ENCODE data around the gene METAP1D. TPM values are rescaled to one million over a fixed set of nuclear protein-coding genes. Genes with fewer than 3 reads are reported as not detected.

The METAP1D gene
- polyA plus RNA-seq, 1 donor: 11.4 TPM

- Histone ChIP-seq H3K4me1 (ENCODE audit: control insufficient read depth, insufficient read depth, low read length) (no peaks in the 10 kb centered on the region), H3K36me3 (ENCODE audit: control insufficient read depth, insufficient read depth, low read length) (no peaks in the 10 kb centered on the region), H3K9me3 (ENCODE audit: control insufficient read depth, low read depth, low read length) (peaks cover 3% of the 10 kb centered on the region), H3K4me3 (ENCODE audit: low read length) (no peak overlapping the region), H3K27me3 (ENCODE audit: control insufficient read depth, insufficient read depth, low read length) (peaks cover 34% of the 10 kb centered on the region), H3K27ac (ENCODE audit: low read length) (no peak overlapping the region)
- no peak for DNase-seq
- 33% methylated on average over 1 of the region's 3 CpGs for WGBS (ENCODE audit: insufficient coverage, low lambda C conversion rate)
Observed at GRCh38 chr2:172114579-172114978, 114.8 kb downstream of the METAP1D start.

GRCh38 chr2:172116107-172116506 lies 116.4 kb downstream of the METAP1D start:
- H3K4me3 ChIP-seq (ENCODE audit: low read length): no peak overlapping the region
- H3K9me3 ChIP-seq (ENCODE audit: control insufficient read depth, low read depth, low read length): no peaks in the 10 kb centered on the region
- H3K27ac ChIP-seq (ENCODE audit: low read length): no peak overlapping the region
- no peaks in the 10 kb centered on the region for H3K4me1 ChIP-seq (ENCODE audit: control insufficient read depth, insufficient read depth, low read length)
- no CpG with 5 or more reads among the region's 5 CpGs for WGBS (ENCODE audit: insufficient coverage, low lambda C conversion rate)
- no peaks in the 10 kb centered on the region for H3K36me3 ChIP-seq (ENCODE audit: control insufficient read depth, insufficient read depth, low read length)
- peaks cover 29% of the 10 kb centered on the region for H3K27me3 ChIP-seq (ENCODE audit: control insufficient read depth, insufficient read depth, low read length)
- no peak for DNase-seq

GRCh38 chr2:172119089-172119488 lies 119.3 kb downstream of the METAP1D start:
- Histone ChIP-seq H3K27ac (ENCODE audit: low read length) (no peak overlapping the region), H3K27me3 (ENCODE audit: control insufficient read depth, insufficient read depth, low read length) (peaks cover 15% of the 10 kb centered on the region)
- no peak for DNase-seq

GRCh38 chr2:172120118-172120517 lies 120.4 kb downstream of the METAP1D start:
- Histone ChIP-seq H3K4me1 (ENCODE audit: control insufficient read depth, insufficient read depth, low read length) (no peaks in the 10 kb centered on the region), H3K27me3 (ENCODE audit: control insufficient read depth, insufficient read depth, low read length) (peaks cover 10% of the 10 kb centered on the region), H3K9me3 (ENCODE audit: control insufficient read depth, low read depth, low read length) (no peaks in the 10 kb centered on the region), H3K36me3 (ENCODE audit: control insufficient read depth, insufficient read depth, low read length) (no peaks in the 10 kb centered on the region), H3K27ac (ENCODE audit: low read length) (no peak overlapping the region), H3K4me3 (ENCODE audit: low read length) (no peak overlapping the region)
- 17% methylated on average over 1 of the region's 2 CpGs for WGBS (ENCODE audit: insufficient coverage, low lambda C conversion rate)
- DNase-seq: no peak

More at GRCh38 chr2:172119089-172119488, 119.3 kb downstream of the METAP1D start:
- no peak overlapping the region for H3K4me3 ChIP-seq (ENCODE audit: low read length)
- H3K36me3 ChIP-seq (ENCODE audit: control insufficient read depth, insufficient read depth, low read length): no peaks in the 10 kb centered on the region
- no peaks in the 10 kb centered on the region for H3K9me3 ChIP-seq (ENCODE audit: control insufficient read depth, low read depth, low read length)
- no peaks in the 10 kb centered on the region for H3K4me1 ChIP-seq (ENCODE audit: control insufficient read depth, insufficient read depth, low read length)

GRCh38 chr2:172128484-172128883 lies 128.7 kb downstream of the METAP1D start:
- DNase-seq: no peak

GRCh38 chr2:172129404-172129803 lies 129.7 kb downstream of the METAP1D start:
- Histone ChIP-seq H3K36me3 (ENCODE audit: control insufficient read depth, insufficient read depth, low read length) (no peaks in the 10 kb centered on the region), H3K4me1 (ENCODE audit: control insufficient read depth, insufficient read depth, low read length) (no peaks in the 10 kb centered on the region), H3K27ac (ENCODE audit: low read length) (no peak overlapping the region), H3K4me3 (ENCODE audit: low read length) (no peak overlapping the region), H3K27me3 (ENCODE audit: control insufficient read depth, insufficient read depth, low read length) (no peaks in the 10 kb centered on the region), H3K9me3 (ENCODE audit: control insufficient read depth, low read depth, low read length) (no peaks in the 10 kb centered on the region)
- no peak for DNase-seq

More at GRCh38 chr2:172128484-172128883, 128.7 kb downstream of the METAP1D start:
- Histone ChIP-seq H3K27me3 (ENCODE audit: control insufficient read depth, insufficient read depth, low read length) (no peaks in the 10 kb centered on the region), H3K27ac (ENCODE audit: low read length) (no peak overlapping the region), H3K9me3 (ENCODE audit: control insufficient read depth, low read depth, low read length) (no peaks in the 10 kb centered on the region), H3K4me3 (ENCODE audit: low read length) (no peak overlapping the region), H3K36me3 (ENCODE audit: control insufficient read depth, insufficient read depth, low read length) (no peaks in the 10 kb centered on the region), H3K4me1 (ENCODE audit: control insufficient read depth, insufficient read depth, low read length) (no peaks in the 10 kb centered on the region)

Other genes starting within 250 kb of the METAP1D start
- gene SLC25A12, start 105.7 kb upstream of the METAP1D start, polyA plus RNA-seq: 9.5 TPM
- gene HAT1, start 77.5 kb upstream of the METAP1D start, polyA plus RNA-seq: 39.4 TPM
- gene DLX1, start 85.6 kb downstream of the METAP1D start, polyA plus RNA-seq: 3.4 TPM
- 1.1 TPM for gene DLX2, start 102.9 kb downstream of the METAP1D start, polyA plus RNA-seq